Mesenchymal stem cell (in vitro differentiated cells and primary cell): ENCODE results near the gene LPAR2.

Source experiments
- DNase-seq: peaks from one replicate; pipeline ENCODE4 v3.0.0-alpha.2; 2013
- H2AFZ ChIP-seq: one replicate; pipeline ENCODE4 v1.6.1; 2013; ENCODE audit warnings: low read depth, mild to moderate bottlenecking, control low read depth, inconsistent platforms, low read length, moderate library complexity
- H2AK5ac ChIP-seq: 2 replicates; pipeline ENCODE4 v1.6.1; 2013; ENCODE audit warnings: low read length, moderate library complexity, mild to moderate bottlenecking, inconsistent platforms; ENCODE audit not compliant: severe bottlenecking
- H2BK120ac ChIP-seq: one replicate; pipeline ENCODE4 v1.6.1; 2013; ENCODE audit warnings: low read depth, mild to moderate bottlenecking, inconsistent platforms, low read length, moderate library complexity
- H2BK12ac ChIP-seq, 2 experiments: one replicate each; pipeline ENCODE4 v1.6.1; 2013; ENCODE audit warnings: inconsistent platforms in 2 of 2, low read length in 2 of 2, mild to moderate bottlenecking in 2 of 2, moderate library complexity in 2 of 2, control low read depth in 1 of 2
- H2BK15ac ChIP-seq: one replicate; pipeline ENCODE4 v1.6.1; 2013; ENCODE audit warnings: mild to moderate bottlenecking, low read depth, inconsistent platforms; ENCODE audit not compliant: poor library complexity, severe bottlenecking
- H2BK5ac ChIP-seq: 2 replicates; pipeline ENCODE4 v1.6.1; 2013; ENCODE audit warnings: low read depth, mild to moderate bottlenecking, low read length, control low read depth, inconsistent platforms; ENCODE audit not compliant: poor library complexity, severe bottlenecking
- H3K14ac ChIP-seq, 2 experiments: one replicate each; pipeline ENCODE4 v1.6.1; 2013; ENCODE audit warnings: inconsistent platforms in 2 of 2, low read length in 2 of 2, control low read depth in 1 of 2, mild to moderate bottlenecking in 1 of 2, moderate library complexity in 1 of 2
- H3K18ac ChIP-seq, 2 experiments: one replicate each; pipeline ENCODE4 v1.6.1; 2013; ENCODE audit warnings: inconsistent platforms in 2 of 2, low read length in 2 of 2, control low read depth in 1 of 2, low read depth in 1 of 2, mild to moderate bottlenecking in 1 of 2
- H3K23ac ChIP-seq, 2 experiments: one replicate each; pipeline ENCODE4 v1.6.1; 2013; ENCODE audit warnings: inconsistent platforms in 2 of 2, low read length in 2 of 2, mild to moderate bottlenecking in 2 of 2, moderate library complexity in 2 of 2, control low read depth in 1 of 2
- H3K27ac ChIP-seq: 2 replicates; pipeline ENCODE4 v1.5.1; 2013; ENCODE audit warnings: mild to moderate bottlenecking, moderate library complexity, low read length, control low read depth, inconsistent platforms; ENCODE audit not compliant: poor library complexity, severe bottlenecking
- H3K27me3 ChIP-seq, 2 experiments: 2 replicates each; pipeline versions ENCODE4 v1.6.1 to v1.7.0; 2013; ENCODE audit warnings: low read length in 2 of 2, mild to moderate bottlenecking in 2 of 2, moderate library complexity in 2 of 2, control low read depth in 1 of 2, inconsistent platforms in 1 of 2; ENCODE audit not compliant: control insufficient read depth in 1 of 2, insufficient read depth in 1 of 2
- H3K36me3 ChIP-seq, 2 experiments: 2 replicates each; pipeline versions ENCODE4 v1.6.1 to v1.7.0; 2013; ENCODE audit warnings: low read length in 2 of 2, control low read depth in 1 of 2, inconsistent platforms in 1 of 2, low read depth in 1 of 2, mild to moderate bottlenecking in 1 of 2; ENCODE audit not compliant: insufficient read depth in 2 of 2, control insufficient read depth in 1 of 2
- H3K4ac ChIP-seq, 2 experiments: one replicate each; pipeline ENCODE4 v1.6.1; 2013; ENCODE audit warnings: inconsistent platforms in 2 of 2, low read length in 2 of 2, mild to moderate bottlenecking in 2 of 2, moderate library complexity in 2 of 2, control low read depth in 1 of 2, low read depth in 1 of 2
- H3K4me1 ChIP-seq: 2 replicates; pipeline ENCODE4 v1.6.1; 2013; ENCODE audit warnings: low read depth, low read length, control low read depth; ENCODE audit not compliant: control insufficient read depth, insufficient read depth
- H3K4me2 ChIP-seq: 2 replicates; pipeline ENCODE4 v1.6.1; 2013; ENCODE audit warnings: low read length, mild to moderate bottlenecking, inconsistent platforms; ENCODE audit not compliant: poor library complexity, severe bottlenecking
- H3K4me3 ChIP-seq, 2 experiments: 2 replicates each; pipeline versions ENCODE4 v1.5.1 to v1.7.0; 2013; ENCODE audit warnings: low read length in 2 of 2, mild to moderate bottlenecking in 2 of 2, control low read depth in 1 of 2, low read depth in 1 of 2; ENCODE audit not compliant: insufficient read depth in 1 of 2
- H3K79me1 ChIP-seq: replicated peaks from 2 replicates; pipeline ENCODE4 v1.6.1; 2013; ENCODE audit warnings: mild to moderate bottlenecking, control low read depth, low read length, inconsistent platforms; ENCODE audit not compliant: poor library complexity, severe bottlenecking
- H3K9ac ChIP-seq: 2 replicates; pipeline ENCODE4 v1.7.0; 2013; ENCODE audit warnings: mild to moderate bottlenecking, low read length, moderate library complexity
- H3K9me3 ChIP-seq: 2 replicates; pipeline ENCODE4 v1.7.0; 2013; ENCODE audit warnings: mild to moderate bottlenecking, low read length; ENCODE audit not compliant: control insufficient read depth
- H4K8ac ChIP-seq: one replicate; pipeline ENCODE4 v1.6.1; 2013; ENCODE audit warnings: inconsistent platforms, mild to moderate bottlenecking, low read length, moderate library complexity
- H4K91ac ChIP-seq: one replicate; pipeline ENCODE4 v1.6.1; 2013; ENCODE audit warnings: mild to moderate bottlenecking, low read length, inconsistent platforms
- WGBS: methylation state at CpG from one replicate; pipeline ENCODE4 v1.1.7; 2013; ENCODE audit warnings: mixed read lengths; 5-methylcytosine and 5-hydroxymethylcytosine counted together

The LPAR2 gene

GRCh38 chr19:19649155-19649554 lies 21.1 kb upstream of the LPAR2 start:
- peaks cover 25% of the 10 kb centered on the region for H3K79me1 ChIP-seq
- no peak overlapping the region for H3K4me3 ChIP-seq
- H3K9me3 ChIP-seq = no peaks in the 10 kb centered on the region
- H2AK5ac ChIP-seq = no peak overlapping the region
- H3K18ac ChIP-seq = no peak overlapping the region
- no peaks in the 10 kb centered on the region for H3K4me1 ChIP-seq
- no peak for DNase-seq
- H3K27ac ChIP-seq = no peak overlapping the region
- H2BK12ac ChIP-seq = no peak overlapping the region
- 90% methylated on average over 6 of the region's 6 CpGs for WGBS
- no peak overlapping the region for H4K91ac ChIP-seq
- no peak overlapping the region for H3K23ac ChIP-seq
- H4K8ac ChIP-seq = no peak overlapping the region
- H2BK120ac ChIP-seq = no peak overlapping the region
- H2BK5ac ChIP-seq = no peak overlapping the region
- H3K14ac ChIP-seq = no peak overlapping the region
- H3K27me3 ChIP-seq = no peaks in the 10 kb centered on the region
- no peak overlapping the region for H2BK15ac ChIP-seq
- no peak overlapping the region for H2AFZ ChIP-seq
- H3K9ac ChIP-seq = no peak overlapping the region
- no peak overlapping the region for H3K4ac ChIP-seq
- H3K36me3 ChIP-seq = peaks cover 85 to 91% of the 10 kb centered on the region in 2 experiments
- H3K4me2 ChIP-seq = no peak overlapping the region

GRCh38 chr19:19647037-19647835 lies 19.2 kb upstream of the LPAR2 start:
- no peak overlapping the region for H2AFZ ChIP-seq
- H2BK5ac ChIP-seq = no peak overlapping the region
- H2BK120ac ChIP-seq = no peak overlapping the region
- H2AK5ac ChIP-seq = no peak overlapping the region
- H2BK12ac ChIP-seq = no peak overlapping the region
- peaks cover 9% of the 10 kb centered on the region for H3K4me1 ChIP-seq
- H3K4ac ChIP-seq = no peak overlapping the region
- no peak overlapping the region for H3K9ac ChIP-seq
- no peak overlapping the region for H3K23ac ChIP-seq
- H3K36me3 ChIP-seq = peaks cover 66 to 72% of the 10 kb centered on the region in 2 experiments
- no peak overlapping the region for H2BK15ac ChIP-seq
- H3K14ac ChIP-seq = no peak overlapping the region
- no peaks in the 10 kb centered on the region for H3K9me3 ChIP-seq
- no peak overlapping the region for H3K18ac ChIP-seq
- H3K27me3 ChIP-seq = no peaks in the 10 kb centered on the region
- no peak overlapping the region for H3K4me3 ChIP-seq
- no peak overlapping the region for H3K27ac ChIP-seq
- H3K79me1 ChIP-seq = peaks cover 24% of the 10 kb centered on the region
- H4K8ac ChIP-seq = no peak overlapping the region
- H3K4me2 ChIP-seq = no peak overlapping the region
- no peak for DNase-seq
- WGBS = 98% methylated on average over 28 of the region's 29 CpGs
- H4K91ac ChIP-seq = no peak overlapping the region

GRCh38 chr19:19645233-19645870 lies 17.3 kb upstream of the LPAR2 start:
- Histone ChIP-seq H2AK5ac (no peak overlapping the region), H3K4me2 (no peak overlapping the region), H3K14ac (no peak overlapping the region), H3K4me3 (no peak overlapping the region), H3K18ac (no peak overlapping the region), H4K91ac (no peak overlapping the region), H3K79me1 (peaks cover 16% of the 10 kb centered on the region), H3K36me3 (peaks cover 53 to 54% of the 10 kb centered on the region in 2 experiments), H2AFZ (no peak overlapping the region), H3K9ac (no peak overlapping the region), H2BK120ac (no peak overlapping the region), H4K8ac (no peak overlapping the region), H3K9me3 (no peaks in the 10 kb centered on the region), H3K23ac (no peak overlapping the region), H2BK12ac (no peak overlapping the region), H3K4ac (no peak overlapping the region), H3K4me1 (peaks cover 9% of the 10 kb centered on the region), H2BK5ac (no peak overlapping the region), H3K27ac (no peak overlapping the region), H2BK15ac (no peak overlapping the region), H3K27me3 (no peaks in the 10 kb centered on the region)
- 97% methylated on average over 17 of the region's 17 CpGs for WGBS
- DNase-seq = no peak

GRCh38 chr19:19644054-19644388 lies 16.0 kb upstream of the LPAR2 start:
- no peak overlapping the region for H3K14ac ChIP-seq
- H2AFZ ChIP-seq = no peak overlapping the region
- WGBS = 31% methylated on average over 5 of the region's 5 CpGs
- H2BK12ac ChIP-seq = no peak overlapping the region
- peaks cover 16% of the 10 kb centered on the region for H3K79me1 ChIP-seq
- H3K4me3 ChIP-seq = no peak overlapping the region
- no peaks in the 10 kb centered on the region for H3K9me3 ChIP-seq
- no peak overlapping the region for H2BK15ac ChIP-seq
- H2BK5ac ChIP-seq = no peak overlapping the region
- no peak overlapping the region for H4K8ac ChIP-seq
- H3K23ac ChIP-seq = no peak overlapping the region
- no peak overlapping the region for H3K9ac ChIP-seq
- H3K27me3 ChIP-seq = no peaks in the 10 kb centered on the region
- H3K36me3 ChIP-seq = peaks cover 44 to 54% of the 10 kb centered on the region in 2 experiments
- H2BK120ac ChIP-seq = no peak overlapping the region
- no peak for DNase-seq
- H4K91ac ChIP-seq = no peak overlapping the region
- no peak overlapping the region for H3K18ac ChIP-seq
- no peak overlapping the region for H3K4me2 ChIP-seq
- no peak overlapping the region for H3K27ac ChIP-seq
- H3K4me1 ChIP-seq = peaks cover 9% of the 10 kb centered on the region
- H2AK5ac ChIP-seq = no peak overlapping the region
- H3K4ac ChIP-seq = no peak overlapping the region
